Gastrocnemius medialis (tissue), 4 donors: ENCODE measurements around the gene PPIG.
"Not testable (repeated sequence)": the region's sequence is repeated elsewhere in the genome, so short reads cannot be mapped to it uniquely, and the experiment has no call there.

ENCODE experiments used
- CTCF ChIP-seq, 5 experiments: fragments of 450-650 bp in 3 of 5; fragments of 200-600 bp in 2 of 5; sonication (generic) in 2 of 5; IDR thresholded peaks in 4 of 5; conservative IDR thresholded peaks in 1 of 5; 1 replicate in 4 of 5; 2 replicates in 1 of 5; pipeline ENCODE4 v1.5.1; 2016 to 2019; ENCODE audit warnings: antibody characterized with exemption in 5 of 5, mild to moderate bottlenecking in 3 of 5, moderate library complexity in 3 of 5
- POLR2A ChIP-seq, 2 donors: fragments of 450-650 bp; IDR thresholded peaks; one replicate each; pipeline ENCODE4 v1.6.1; 2017; ENCODE audit warnings: antibody characterized with exemption in 2 of 2, mild to moderate bottlenecking in 2 of 2, moderate library complexity in 2 of 2

DNA sequence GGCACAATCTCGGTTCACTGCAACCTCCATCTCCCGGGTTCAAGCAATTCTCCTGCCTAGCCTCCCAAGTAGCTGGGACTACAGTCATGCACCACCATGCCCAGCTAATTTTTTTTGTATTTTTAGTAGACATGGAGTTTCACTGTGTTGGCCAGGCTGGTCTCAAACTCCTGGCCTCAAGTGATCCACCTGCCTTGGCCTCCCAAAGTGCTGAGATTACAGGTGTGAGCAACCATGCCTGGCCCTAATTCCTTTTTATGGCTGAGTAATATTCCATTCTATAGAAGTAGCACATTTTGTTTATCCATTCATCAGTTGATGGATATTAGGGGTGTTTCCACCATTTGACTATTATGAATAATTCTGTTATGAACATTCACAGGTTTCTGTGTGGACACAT lies 100.6 kb downstream of the PPIG start:
- not testable (repeated sequence) for TF ChIP-seq CTCF (IDR thresholded peaks at IDR 0.05 in 4 of 5, conservative IDR thresholded peaks at IDR 0.05 in 1 of 5); POLR2A (IDR thresholded peaks at IDR 0.05)
